GM21367 (cell line): ENCODE measurements around the gene UBL4A.

ENCODE experiments used
- ATAC-seq: cut with Tn5 transposase; IDR thresholded peaks from one replicate; pipeline ENCODE4 v1.9.1; 2021; ENCODE audit not compliant: unreplicated experiment

UBL4A gene

GRCh38 chrX:154441984-154442707, 44.3 kb downstream of the UBL4A start:
- no peak for ATAC-seq

GRCh38 chrX:154441564-154441963, 44.9 kb downstream of the UBL4A start:
- no peak for ATAC-seq

- no peak for ATAC-seq
Measured at GRCh38 chrX:154440623-154441357, 45.6 kb downstream of the UBL4A start.

- no peak for ATAC-seq
Measured at GRCh38 chrX:154439841-154440240, 46.6 kb downstream of the UBL4A start.

- ATAC-seq, result no peak
Measured at GRCh38 chrX:154437971-154438893, 48.2 kb downstream of the UBL4A start.

GRCh38 chrX:154436983-154437752, 49.2 kb downstream of the UBL4A start, which contains the start of gene GDI1:
TSS of gene GDI1 (plus strand) at chrX:154437154. CDS start at chrX:154437255, 101 bp downstream.
- peak; percentile 36 for ATAC-seq

GRCh38 chrX:154436374-154436982, 49.9 kb downstream of the UBL4A start:
- ATAC-seq, result peak; percentile 18

GRCh38 chrX:154435171-154435733, 51.2 kb downstream of the UBL4A start:
- ATAC-seq, result no peak

- no peak for ATAC-seq
Measured at GRCh38 chrX:154434394-154435168, 51.8 kb downstream of the UBL4A start.
